Heart left ventricle (tissue), 16 donors: ENCODE measurements around the gene MTCH2. TPM values are rescaled to one million over a fixed set of nuclear protein-coding genes. Genes with fewer than 3 reads are reported as not detected.

ENCODE experiments used
- ATAC-seq, 4 donors: fragments of 200-7000 bp; cut with Tn5 transposase; one replicate each; pipeline ENCODE4 v1.9.1; 2020 to 2022; ENCODE audit warnings: moderate library complexity in 4 of 4, mild to moderate bottlenecking in 3 of 4, moderate number of reproducible peaks in 1 of 4
- DNase-seq, 5 donors: peaks; one replicate each; pipeline ENCODE4 v3.0.0-alpha.2; 2020
- H3K27ac ChIP-seq, 12 donors: fragments of 200-600 bp; sonication (generic) in 4 of 12; one replicate each; pipeline versions ENCODE4 v1.5.0 to v1.8.0; 2016 to 2022; ENCODE audit warnings: mild to moderate bottlenecking in 2 of 12
- H3K27me3 ChIP-seq, 9 donors: fragments of 200-600 bp; sonication (generic) in 2 of 9; one replicate each; pipeline versions ENCODE4 v1.5.1 to v1.8.0; 2016 to 2022; ENCODE audit warnings: mild to moderate bottlenecking in 3 of 9
- H3K36me3 ChIP-seq, 9 donors: fragments of 200-600 bp; sonication (generic) in 2 of 9; one replicate each; pipeline versions ENCODE4 v1.5.0 to v1.8.0; 2018 to 2022; ENCODE audit warnings: mild to moderate bottlenecking in 2 of 9
- H3K4me1 ChIP-seq, 12 donors: fragments of 200-600 bp; sonication (generic) in 4 of 12; one replicate each; pipeline versions ENCODE4 v1.5.0 to v1.8.0; 2016 to 2022; ENCODE audit warnings: mild to moderate bottlenecking in 3 of 12
- H3K4me3 ChIP-seq, 12 donors: fragments of 200-600 bp; sonication (generic) in 4 of 12; one replicate each; pipeline versions ENCODE4 v1.5.0 to v1.8.0; 2017 to 2022; ENCODE audit warnings: mild to moderate bottlenecking in 9 of 12, moderate library complexity in 4 of 12
- H3K9me3 ChIP-seq, 12 donors: fragments of 200-600 bp; sonication (generic) in 4 of 12; one replicate each; pipeline versions ENCODE4 v1.5.0 to v1.8.0; 2016 to 2022; ENCODE audit warnings: mild to moderate bottlenecking in 1 of 12
- CTCF ChIP-seq, 12 donors: fragments of 200-600 bp; sonication (generic) in 4 of 12; IDR thresholded peaks; one replicate each; pipeline versions ENCODE4 v1.5.0 to v1.8.0; 2018 to 2022; ENCODE audit warnings: antibody characterized with exemption in 12 of 12, mild to moderate bottlenecking in 5 of 12
- POLR2A ChIP-seq, 2 donors: fragments of 450-650 bp; IDR thresholded peaks; one replicate each; pipeline ENCODE4 v1.6.1; 2017; ENCODE audit warnings: antibody characterized with exemption in 2 of 2, mild to moderate bottlenecking in 2 of 2, moderate library complexity in 2 of 2
- WGBS, 4 donors: extraction: QIAGEN DNeasy Blood & Tissue Kit in 2 of 4; methylation state at CpG; one replicate each; pipeline versions ENCODE4 v1.1.5 to v1.1.7; 2013 to 2018; 5-methylcytosine and 5-hydroxymethylcytosine counted together
- intact Hi-C, 10 donors: fragments of 100-400 bp; cut with DNase I; formaldehyde crosslinking; loops; one replicate each; pipeline versions ENCODE4 v1.11.1 to v1.14.2; 2022
- long read RNA-seq, 3 donors: library from polyadenylated mRNA; unstranded; transcript quantifications; one replicate each; pipeline ENCODE4 v2.0.0, GENCODE V29; 2020 to 2021
- polyA plus RNA-seq, 2 donors: library from polyadenylated mRNA; stranded (reverse); fragments of 200-250 nt; gene quantifications; one replicate each; pipeline ENCODE4 v1.2.3, GENCODE V29; 2013
- total RNA-seq, 9 donors: library from RNA; depleted of rRNA in 2 of 9; stranded (reverse); fragments of >200 nt in 2 of 9; fragmentation: NEBNext Ultra II Directional in 3 of 9; extraction: Animal tissue kit (Norgen Biotek cat#: 25700) in 3 of 9; gene quantifications; one replicate each; pipeline versions ENCODE4 v1.1.0 to v1.2.4, GENCODE V29; 2016 to 2023
- donor health status: ischemic (EF 13 %, LVEDD 7.1; RV severe dilation, severe dysfunction).
- donor health status: healthy with polysubstance abuse.
- donor health status: DM: no; HTN: yes; CAD: no.
- donor health status: DM: no; HTN: no; CAD: no.
- donor health status: ischemic (EF 25% LVEDD 6.9; RV normal size, moderate dysfunction).
- donor health status: ischemic (EF 25% LVEDD 5.7; RV mildly dilated, moderate dysfunction).
- donor health status: healthy.
- donor health status: DM: yes; HTN: yes; CAD: no.
- donor health status: ischemic (EF 35%, LVEDD 5.7; RV mildly dilated, moderate dysfunction).
- donor health status: nonischemic (EF 11% LVEDD 7.7; RV severe dilation, severe dysfunction).
- donor health status: DM: yes; HTN: yes; CAD: no.
- donor health status: PGD.
- donor health status: ischemic (EF 29% LVEDD 5.4; RV normal size, mild dysfunction).
- donor health status: nonischemic (EF 23%, LVEDD 6.1; RV moderate dilation, normal function).

The MTCH2 gene
- total RNA-seq (100 to 1,000 TPM in 5 of 9 donors, 10 to 100 TPM in 4; 38.2 to 135 (median 102) TPM), polyA plus RNA-seq (10 to 100 TPM; 41.2 to 95.9 TPM)
- long read RNA-seq, donor 1, transcript MTCH2-201 (13 exons, 2,587 nt), result major isoform, 60 of 80 reads
- long read RNA-seq, donor 1, partial matches to known transcripts, result 9 of 80 reads
- long read RNA-seq, donor 1, other reads (novel, unspliced or antisense), result 11 of 80 reads
- long read RNA-seq, donor 2, transcript MTCH2-201 (13 exons, 2,587 nt), result major isoform, 212 of 268 reads
- long read RNA-seq, donor 2, partial matches to known transcripts, result 15 of 268 reads
- long read RNA-seq, donor 2, other reads (novel, unspliced or antisense), result 39 of 268 reads
- long read RNA-seq, donor 3, transcript MTCH2-201 (13 exons, 2,587 nt), result major isoform, 71 of 93 reads
- long read RNA-seq, donor 3, partial matches to known transcripts, result 5 of 93 reads
- long read RNA-seq, donor 3, other reads (novel, unspliced or antisense), result 15 of 93 reads

- intact Hi-C loops, result loop anchor here in 7 of 10 donors (5.0 to 10.0 kb wide), 7 partner anchors 70 to 213 kb away; partner anchors contain the start of genes FNBP4 (in 3 of the 7), AGBL2 (in 2 of the 7) and NUP160 (in 2 of the 7)
- Histone ChIP-seq H3K27me3 (no peaks in the 10 kb centered on the region), H3K4me3 (peak within 1 kb of the TSS; percentile 57 to 94 (median 80)), H3K27ac (peak within 1 kb of the TSS; percentile 49 to 97 (median 90)), H3K9me3 (no peaks in the 10 kb centered on the region), H3K36me3 (peaks cover 0 to 26% (median 22%) of the 10 kb centered on the region in 9 donors), H3K4me1 (peaks cover 0 to 20% (median 14%) of the 10 kb centered on the region in 12 donors)
- TF ChIP-seq CTCF (IDR thresholded peaks at IDR 0.05), result peak; percentile 5 to 68 (median 44)
- peak in 1 of 2 donors; percentile 65 for TF ChIP-seq POLR2A (IDR thresholded peaks at IDR 0.05)
- DNase-seq, result peak; percentile 96 to 97 (median 97)
- ATAC-seq, result peak; percentile 97 to 98 (median 98)
- WGBS, 4 donors, result 1% methylated on average over 33 to 78 of the region's 78 CpGs
These were observed at the start of gene MTCH2 for GRCh38 chr11:47642099-47642855. Gene MTCH2, minus strand, starts transcription at chr11:47642559. Its CDS starts 94 bp downstream, at chr11:47642465.

- no peak for DNase-seq
- Histone ChIP-seq H3K36me3 (no peaks in the 10 kb centered on the region), H3K27me3 (no peaks in the 10 kb centered on the region), H3K27ac (no peak overlapping the region), H3K4me3 (no peak overlapping the region), H3K4me1 (no peaks in the 10 kb centered on the region), H3K9me3 (no peaks in the 10 kb centered on the region)
- intact Hi-C loops, result no loop called here
- no peak for ATAC-seq
- 29 to 41% (median 35%) methylated on average over 2 of the region's 2 CpGs for WGBS, 4 donors
- TF ChIP-seq CTCF (IDR thresholded peaks at IDR 0.05) (no peak), POLR2A (IDR thresholded peaks at IDR 0.05) (no peak)
These were observed 49.6 kb upstream of the MTCH2 start for GRCh38 chr11:47691979-47692378.

GRCh38 chr11:47689480-47689879 lies 47.1 kb upstream of the MTCH2 start:
- Histone ChIP-seq H3K27me3 (no peaks in the 10 kb centered on the region), H3K9me3 (no peaks in the 10 kb centered on the region), H3K27ac (no peak overlapping the region), H3K36me3 (no peaks in the 10 kb centered on the region), H3K4me3 (no peak overlapping the region), H3K4me1 (no peaks in the 10 kb centered on the region)
- ATAC-seq (no peak), DNase-seq (no peak)
- WGBS, 4 donors, result 96 to 97% (median 96%) methylated on average over 5 of the region's 5 CpGs
- intact Hi-C loops, result no loop called here
- TF ChIP-seq CTCF (IDR thresholded peaks at IDR 0.05), result no peak
- TF ChIP-seq POLR2A (IDR thresholded peaks at IDR 0.05), result no peak

- intact Hi-C loops, result no loop called here
- Histone ChIP-seq H3K27me3 (no peaks in the 10 kb centered on the region), H3K36me3 (no peaks in the 10 kb centered on the region), H3K27ac (no peak overlapping the region), H3K9me3 (no peaks in the 10 kb centered on the region), H3K4me3 (no peak overlapping the region), H3K4me1 (no peaks in the 10 kb centered on the region)
- no peak for TF ChIP-seq POLR2A (IDR thresholded peaks at IDR 0.05)
- TF ChIP-seq CTCF (IDR thresholded peaks at IDR 0.05), result no peak
- DNase-seq (no peak), ATAC-seq (no peak)
- WGBS, 4 donors, result 93 to 96% (median 94%) methylated on average over 2 of the region's 2 CpGs
These were observed 46.6 kb upstream of the MTCH2 start for GRCh38 chr11:47688991-47689390.
